Psoas muscle (tissue), 8 donors: ENCODE measurements around the gene MAGI2. TPM values are rescaled to one million over a fixed set of nuclear protein-coding genes. Genes with fewer than 3 reads are reported as not detected.
"Not testable (repeated sequence)": the region's sequence is repeated elsewhere in the genome, so short reads cannot be mapped to it uniquely, and the experiment has no call there.

ENCODE experiments used
- ATAC-seq, 4 donors: fragments of 200-7000 bp; cut with Tn5 transposase; one replicate each; pipeline ENCODE4 v1.9.1; 2020; ENCODE audit warnings: moderate library complexity in 3 of 4, mild to moderate bottlenecking in 2 of 4
- DNase-seq, 2 donors: peaks; one replicate each; pipeline ENCODE4 v3.0.0-alpha.2; 2020
- H3K27ac ChIP-seq: fragments of 200-600 bp; one replicate; pipeline ENCODE4 v1.8.0; 2022
- H3K27me3 ChIP-seq, 3 donors: fragments of 200-600 bp in 1 of 3; one replicate each; pipeline versions ENCODE4 v1.6.1 to v1.8.0; 2013 to 2022; ENCODE audit warnings: low read length in 2 of 3, mild to moderate bottlenecking in 2 of 3, moderate library complexity in 1 of 3; ENCODE audit not compliant: insufficient read depth in 3 of 3
- H3K36me3 ChIP-seq, 2 donors: fragments of 200-600 bp in 1 of 2; one replicate each; pipeline versions ENCODE4 v1.6.1 to v1.8.0; 2013 to 2022; ENCODE audit warnings: low read depth in 1 of 2, mild to moderate bottlenecking in 1 of 2, moderate library complexity in 1 of 2; ENCODE audit not compliant: insufficient read depth in 1 of 2
- H3K4me1 ChIP-seq: fragments of 200-600 bp; one replicate; pipeline ENCODE4 v1.8.0; 2022
- H3K4me3 ChIP-seq: fragments of 200-600 bp; one replicate; pipeline ENCODE4 v1.8.0; 2022; ENCODE audit warnings: mild to moderate bottlenecking
- H3K9me3 ChIP-seq: fragments of 200-600 bp; one replicate; pipeline ENCODE4 v1.8.0; 2022
- CTCF ChIP-seq: fragments of 200-600 bp; IDR thresholded peaks from one replicate; pipeline ENCODE4 v1.8.0; 2022; ENCODE audit warnings: antibody characterized with exemption
- WGBS, 3 donors: extraction: QIAGEN DNeasy Blood & Tissue Kit; methylation state at CpG; one replicate each; pipeline versions ENCODE4 v1.1.6 to v1.1.7; 2013; 5-methylcytosine and 5-hydroxymethylcytosine counted together
- intact Hi-C, 2 donors: fragments of 100-400 bp; cut with DNase I; formaldehyde crosslinking; loops; one replicate each; pipeline versions ENCODE4 v1.11.0 to v1.14.2; 2022
- polyA plus RNA-seq, 3 donors: library from polyadenylated mRNA; stranded (reverse); fragments of 200-250 nt; gene quantifications; one replicate each; pipeline ENCODE4 v1.2.3, GENCODE V29; 2013
- total RNA-seq, 4 donors: library from RNA; stranded (reverse); fragmentation: NEBNext Ultra II Directional in 2 of 4; extraction: Animal tissue kit (Norgen Biotek cat#: 25700) in 2 of 4; gene quantifications; one replicate each; pipeline versions ENCODE4 v1.2.1 to v1.2.4, GENCODE V29; 2021 to 2023
- donor health status: healthy with polysubstance abuse.
- donor health status: DM: no; HTN: no; CAD: no; lungs with moderate emphysema.
- donor health status: Bipolar disorder and iron deficiency.
- donor health status: healthy.
- donor health status: DM: yes; HTN: yes; CAD: no.
- donor health status: DM: no; HTN: no; CAD: no.
- donor health status: DM: no; HTN: no; CAD: no.
- donor health status: DM: yes; HTN: yes; CAD: no.

Gene MAGI2
- total and polyA plus RNA-seq, 7 donors: 0.46 to 2.5 (median 1.4) TPM

DNA sequence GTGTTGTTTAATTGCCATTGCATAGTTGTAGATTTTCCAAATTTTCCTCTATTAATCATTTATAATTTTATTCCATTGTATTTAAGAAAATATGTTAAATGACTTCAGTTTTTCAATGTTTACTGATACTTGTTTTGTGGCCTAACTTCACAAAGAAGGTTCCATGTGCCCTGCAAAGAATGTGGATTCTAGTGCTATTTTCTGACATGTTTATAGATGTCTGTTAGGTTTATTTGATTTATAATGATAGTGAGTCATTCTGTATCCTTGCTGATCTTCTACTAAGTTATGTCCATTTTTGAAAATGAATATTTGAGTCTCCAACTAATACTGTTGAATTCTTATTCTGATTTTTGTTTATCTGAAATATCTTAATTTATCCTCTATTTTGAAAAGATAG, 369.0 kb downstream of the MAGI2 start:
- H3K36me3 ChIP-seq: no peaks in the 10 kb centered on the region
- H3K27me3 ChIP-seq: no peaks in the 10 kb centered on the region
- H3K9me3 ChIP-seq: no peaks in the 10 kb centered on the region
- H3K27ac ChIP-seq: no peak overlapping the region
- no peak for ATAC-seq
- no peak for DNase-seq
- no peaks in the 10 kb centered on the region for H3K4me1 ChIP-seq
- no peak overlapping the region for H3K4me3 ChIP-seq
- intact Hi-C loops: no loop called here
- no peak for TF ChIP-seq CTCF

GRCh38 chr7:79079919-79080554, 373.4 kb downstream of the MAGI2 start:
- Histone ChIP-seq H3K36me3 (no peaks in the 10 kb centered on the region), H3K9me3 (no peaks in the 10 kb centered on the region), H3K4me3 (no peak overlapping the region), H3K27ac (no peak overlapping the region), H3K4me1 (no peaks in the 10 kb centered on the region), H3K27me3 (no peaks in the 10 kb centered on the region)
- intact Hi-C loops: no loop called here
- 68 to 72% (median 70%) methylated on average over 4 of the region's 4 CpGs for WGBS, 3 donors
- ATAC-seq: no peak
- no peak for TF ChIP-seq CTCF
- no peak for DNase-seq

GRCh38 chr7:79078273-79078672, 375.2 kb downstream of the MAGI2 start:
- H3K27me3 ChIP-seq: no peaks in the 10 kb centered on the region
- H3K27ac ChIP-seq: no peak overlapping the region
- H3K9me3 ChIP-seq: no peaks in the 10 kb centered on the region
- ATAC-seq: no peak
- no peaks in the 10 kb centered on the region for H3K36me3 ChIP-seq
- H3K4me3 ChIP-seq: no peak overlapping the region
- TF ChIP-seq CTCF: no peak
- no peaks in the 10 kb centered on the region for H3K4me1 ChIP-seq
- intact Hi-C loops: no loop called here
- WGBS, 3 donors: 88 to 93% (median 90%) methylated on average over 1 of the region's 1 CpG
- no peak for DNase-seq

DNA sequence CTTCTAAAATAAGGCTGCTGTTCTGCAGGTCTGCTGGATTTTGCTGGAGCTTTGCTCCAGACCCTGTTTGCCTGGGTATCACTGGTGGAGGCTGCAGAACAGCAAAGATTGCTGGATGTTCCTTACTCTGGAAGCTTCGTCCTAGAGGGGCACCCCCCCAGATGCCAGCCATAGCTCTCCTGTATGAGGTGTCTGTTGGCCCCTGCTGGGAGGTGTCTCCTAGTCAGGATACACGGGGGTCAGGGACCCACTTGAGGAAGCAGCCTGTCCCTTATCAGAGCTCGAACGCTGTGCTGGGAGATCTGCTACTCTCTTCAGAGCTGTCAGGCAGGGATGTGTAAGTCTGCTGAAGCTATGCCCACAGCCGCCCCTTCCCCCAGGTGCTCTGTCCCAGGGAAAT, 382.3 kb downstream of the MAGI2 start:
- H3K4me1 ChIP-seq, H3K4me3 ChIP-seq, H3K36me3 ChIP-seq, ATAC-seq, H3K9me3 ChIP-seq, intact Hi-C loops, H3K27me3 ChIP-seq, H3K27ac ChIP-seq, DNase-seq: not testable (repeated sequence)
- 70 to 79% (median 77%) methylated on average over 5 of the region's 5 CpGs for WGBS, 3 donors

- no peak for TF ChIP-seq CTCF
- 67 to 74% (median 68%) methylated on average over 3 of the region's 3 CpGs for WGBS, 3 donors
- Histone ChIP-seq H3K27ac (no peak overlapping the region), H3K36me3 (no peaks in the 10 kb centered on the region), H3K27me3 (no peaks in the 10 kb centered on the region), H3K4me1 (no peaks in the 10 kb centered on the region), H3K9me3 (no peaks in the 10 kb centered on the region), H3K4me3 (no peak overlapping the region)
- intact Hi-C loops: no loop called here
- DNase-seq (no peak), ATAC-seq (no peak)
These were observed 389.2 kb downstream of the MAGI2 start for GRCh38 chr7:79064187-79064823.
